Neutrophil (primary cell): Measurements from ENCODE around the gene CTBP1.

Source experiments
- H3K27ac ChIP-seq: fragments of 200-600 bp; sonication (generic); 2 replicates; pipeline ENCODE4 v1.5.1; 2016; ENCODE audit warnings: mild to moderate bottlenecking, moderate library complexity
- H3K27me3 ChIP-seq: fragments of 200-600 bp; sonication (generic); 2 replicates; pipeline ENCODE4 v1.6.0; 2016; ENCODE audit warnings: mild to moderate bottlenecking
- H3K36me3 ChIP-seq: fragments of 200-600 bp; sonication (generic); 2 replicates; pipeline ENCODE4 v1.5.1; 2017
- H3K4me1 ChIP-seq, 2 experiments: fragments of 200-600 bp in 1 of 2; sonication (generic) in 1 of 2; 1 replicate in 1 of 2; 2 replicates in 1 of 2; pipeline versions ENCODE4 v1.5.1 to v1.6.1; 2013 to 2016; ENCODE audit warnings: low read depth in 1 of 2, low read length in 1 of 2, mild to moderate bottlenecking in 1 of 2, moderate library complexity in 1 of 2; ENCODE audit not compliant: control insufficient read depth in 1 of 2, insufficient read depth in 1 of 2
- H3K4me3 ChIP-seq, 2 experiments: fragments of 200-600 bp in 1 of 2; sonication (generic) in 1 of 2; 1 replicate in 1 of 2; 2 replicates in 1 of 2; pipeline ENCODE4 v1.5.1; 2013 to 2016; ENCODE audit warnings: low read depth in 1 of 2, low read length in 1 of 2, mild to moderate bottlenecking in 1 of 2, moderate library complexity in 1 of 2
- H3K9me3 ChIP-seq: fragments of 200-600 bp; sonication (generic); 2 replicates; pipeline ENCODE4 v1.5.1; 2016
- CTCF ChIP-seq: fragments of 200-600 bp; sonication (generic); IDR thresholded peaks from 2 replicates; pipeline ENCODE4 v1.5.1; 2016; ENCODE audit warnings: antibody characterized with exemption

CTBP1 gene

GRCh38 chr4:1207603-1208265 is 41.2 kb downstream of the CTBP1 start:
- Histone ChIP-seq H3K36me3 (peaks cover 44% of the 10 kb centered on the region), H3K9me3 (no peaks in the 10 kb centered on the region), H3K4me3 (no peak overlapping the region), H3K27me3 (no peaks in the 10 kb centered on the region), H3K4me1 (no peaks in the 10 kb centered on the region), H3K27ac (no peak overlapping the region)
- no peak for TF ChIP-seq CTCF

GRCh38 chr4:1207157-1207470 is 41.8 kb downstream of the CTBP1 start:
- Histone ChIP-seq H3K4me3 (no peak overlapping the region), H3K36me3 (peaks cover 38% of the 10 kb centered on the region), H3K9me3 (no peaks in the 10 kb centered on the region), H3K27ac (no peak overlapping the region), H3K4me1 (peaks cover 3 to 5% of the 10 kb centered on the region in 2 experiments), H3K27me3 (peaks cover under 1% of the 10 kb centered on the region)
- TF ChIP-seq CTCF: no peak

GRCh38 chr4:1206299-1207156 is 42.4 kb downstream of the CTBP1 start:
- Histone ChIP-seq H3K4me1 (peaks cover 9 to 10% of the 10 kb centered on the region in 2 experiments), H3K27ac (no peak overlapping the region), H3K4me3 (no peak overlapping the region), H3K36me3 (peaks cover 33% of the 10 kb centered on the region), H3K9me3 (no peaks in the 10 kb centered on the region), H3K27me3 (peaks cover 6% of the 10 kb centered on the region)
- TF ChIP-seq CTCF: no peak

- H3K27ac ChIP-seq: no peak overlapping the region
- H3K36me3 ChIP-seq: peaks cover 25% of the 10 kb centered on the region
- peaks cover 15 to 18% of the 10 kb centered on the region in 2 experiments for H3K4me1 ChIP-seq
- H3K27me3 ChIP-seq: peaks cover 14% of the 10 kb centered on the region
- no peak for TF ChIP-seq CTCF
- H3K9me3 ChIP-seq: no peaks in the 10 kb centered on the region
- no peak overlapping the region for H3K4me3 ChIP-seq
Measured at GRCh38 chr4:1205586-1206298, 43.2 kb downstream of the CTBP1 start.

GRCh38 chr4:1204828-1205585 is 43.9 kb downstream of the CTBP1 start:
- H3K27me3 ChIP-seq: peaks cover 21% of the 10 kb centered on the region
- H3K4me1 ChIP-seq: peaks cover 19 to 20% of the 10 kb centered on the region in 2 experiments
- no peaks in the 10 kb centered on the region for H3K9me3 ChIP-seq
- H3K27ac ChIP-seq: no peak overlapping the region
- no peak for TF ChIP-seq CTCF
- peaks cover 18% of the 10 kb centered on the region for H3K36me3 ChIP-seq
- no peak overlapping the region for H3K4me3 ChIP-seq
